NCI-H2227 (cell line): ENCODE results near the gene SCYGR2.
"Not testable (repeated sequence)": the region's sequence is repeated elsewhere in the genome, so short reads cannot be mapped to it uniquely, and the experiment has no call there.

Experiments
- DNase-seq: peaks from one replicate; lab custom pipeline; 2025; ENCODE audit not compliant: unreplicated experiment; lab: John Stamatoyannopoulos, UW

The SCYGR2 gene, protein sequence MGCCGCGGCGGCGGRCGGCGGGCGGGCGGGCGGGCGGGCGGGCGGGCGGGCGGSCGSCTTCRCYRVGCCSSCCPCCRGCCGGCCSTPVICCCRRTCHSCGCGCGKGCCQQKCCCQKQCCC

DNA sequence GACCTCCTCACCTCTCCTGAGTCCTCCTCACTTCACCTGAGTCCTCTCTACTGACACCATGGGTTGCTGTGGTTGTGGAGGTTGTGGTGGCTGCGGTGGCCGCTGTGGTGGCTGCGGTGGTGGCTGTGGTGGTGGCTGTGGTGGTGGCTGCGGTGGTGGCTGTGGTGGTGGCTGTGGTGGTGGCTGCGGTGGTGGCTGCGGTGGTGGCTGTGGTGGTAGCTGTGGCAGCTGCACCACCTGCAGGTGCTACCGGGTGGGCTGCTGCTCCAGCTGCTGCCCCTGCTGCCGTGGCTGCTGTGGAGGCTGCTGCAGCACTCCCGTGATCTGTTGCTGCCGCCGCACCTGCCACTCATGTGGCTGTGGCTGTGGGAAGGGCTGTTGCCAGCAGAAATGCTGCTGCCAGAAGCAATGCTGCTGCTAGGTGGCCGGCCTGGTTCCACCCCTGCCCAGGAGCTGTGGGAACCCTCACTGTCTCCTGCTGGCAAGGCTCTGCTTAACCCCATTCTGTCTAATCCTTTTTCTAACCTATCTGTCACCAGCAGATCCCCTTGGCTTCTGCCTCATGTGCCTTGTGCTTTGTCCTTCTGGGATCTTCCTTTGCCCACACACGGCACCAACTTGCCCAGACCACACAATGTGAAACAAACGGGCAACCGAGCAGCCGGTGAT lies at the start of gene SCYGR2:
Gene SCYGR2, plus strand, starts transcription at position 59 of the 669 bp plus-strand sequence. Its CDS starts 0 bp downstream, at position 59.
- DNase-seq: not testable (repeated sequence)

DNA sequence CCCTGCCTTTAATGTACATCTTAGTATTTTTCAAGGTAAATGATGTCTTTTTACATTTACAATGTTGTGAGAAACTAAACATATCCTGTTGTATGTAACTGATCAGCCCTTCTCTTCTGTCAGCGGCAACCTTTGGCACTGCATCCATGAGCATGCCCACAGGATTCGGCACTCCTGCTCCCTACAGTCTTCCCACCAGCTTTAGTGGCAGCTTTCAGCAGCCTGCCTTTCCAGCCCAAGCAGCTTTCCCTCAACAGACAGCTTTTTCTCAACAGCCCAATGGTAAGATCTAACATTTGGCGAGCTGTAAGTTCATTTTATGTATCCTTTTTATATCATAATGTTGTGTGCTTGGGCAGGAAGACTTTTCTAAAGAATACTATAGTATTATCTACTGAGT lies 46.9 kb upstream of the SCYGR2 start:
- no peak for DNase-seq

DNA sequence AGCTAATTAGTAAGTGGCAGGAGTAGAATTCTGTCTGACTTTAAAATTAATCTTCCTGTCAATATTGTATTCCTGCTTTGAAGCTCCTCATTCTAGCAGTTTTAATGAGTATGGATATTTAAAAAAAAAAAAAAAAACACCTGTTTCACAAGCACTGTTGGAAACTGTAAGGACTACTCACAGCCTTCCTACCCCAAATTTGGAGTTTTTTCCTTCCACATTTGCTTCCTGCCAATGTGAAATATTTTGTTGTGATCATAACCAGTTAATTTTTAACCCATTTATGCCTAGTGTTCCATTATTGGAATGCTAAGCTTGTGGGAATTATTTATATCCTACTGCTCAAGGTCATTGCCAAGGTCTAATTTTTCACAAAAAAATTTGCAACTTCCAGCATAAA lies 36.1 kb upstream of the SCYGR2 start:
- DNase-seq: no peak

DNA sequence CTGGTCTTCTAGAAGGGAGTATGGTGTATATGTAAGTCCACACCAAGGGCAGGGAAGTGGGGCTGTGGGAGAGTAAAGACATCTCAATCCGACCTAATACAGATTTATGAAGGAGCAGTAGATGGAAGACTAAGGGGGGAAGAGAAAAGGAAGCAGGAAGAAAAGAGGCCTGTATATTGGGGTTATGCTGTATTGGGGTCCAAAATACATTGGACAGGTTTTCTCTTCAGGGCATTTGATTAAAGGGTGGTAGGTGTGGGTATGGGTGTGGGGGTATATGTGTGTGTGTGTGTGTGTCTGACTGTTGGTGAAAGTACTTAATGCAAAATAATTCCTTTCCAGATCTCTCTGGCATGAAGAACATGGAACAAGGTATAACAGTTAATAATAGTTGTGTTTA lies 33.6 kb upstream of the SCYGR2 start:
- DNase-seq: no peak

DNA sequence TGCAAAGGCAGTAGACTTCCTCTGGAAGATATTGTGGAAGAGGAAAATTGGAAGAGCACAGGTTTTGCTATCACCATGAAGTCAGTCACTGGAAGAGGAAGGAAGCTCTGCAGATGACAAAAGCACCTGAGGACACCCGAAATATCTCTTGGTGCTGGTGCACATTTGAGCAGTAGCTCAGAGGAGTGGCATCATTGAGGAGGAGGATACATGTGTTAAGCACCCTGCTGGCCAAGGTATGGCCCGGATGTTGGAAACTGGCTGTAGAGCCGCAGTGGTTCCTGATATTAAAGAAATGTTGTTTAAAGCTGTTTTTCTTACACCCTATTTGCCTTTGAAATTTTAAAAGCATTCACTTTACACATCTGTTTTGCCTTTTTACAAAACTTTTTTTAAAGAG lies 32.7 kb upstream of the SCYGR2 start:
- DNase-seq: no peak

DNA sequence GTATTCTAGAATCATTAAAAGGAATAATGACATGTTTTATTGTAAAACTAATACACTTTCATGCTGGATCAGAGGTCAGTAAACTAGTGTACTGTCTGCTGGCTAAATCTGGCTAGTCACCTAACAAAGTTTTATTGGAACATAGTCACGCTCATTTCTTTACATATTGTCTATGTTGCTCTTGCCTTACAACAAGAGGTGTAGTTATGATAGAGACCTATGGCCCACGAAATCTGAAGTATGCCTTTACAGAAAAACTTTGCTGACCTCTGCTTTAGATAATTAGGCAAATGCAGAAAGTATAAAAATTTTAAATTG lies 29.9 kb upstream of the SCYGR2 start:
- no peak for DNase-seq

DNA sequence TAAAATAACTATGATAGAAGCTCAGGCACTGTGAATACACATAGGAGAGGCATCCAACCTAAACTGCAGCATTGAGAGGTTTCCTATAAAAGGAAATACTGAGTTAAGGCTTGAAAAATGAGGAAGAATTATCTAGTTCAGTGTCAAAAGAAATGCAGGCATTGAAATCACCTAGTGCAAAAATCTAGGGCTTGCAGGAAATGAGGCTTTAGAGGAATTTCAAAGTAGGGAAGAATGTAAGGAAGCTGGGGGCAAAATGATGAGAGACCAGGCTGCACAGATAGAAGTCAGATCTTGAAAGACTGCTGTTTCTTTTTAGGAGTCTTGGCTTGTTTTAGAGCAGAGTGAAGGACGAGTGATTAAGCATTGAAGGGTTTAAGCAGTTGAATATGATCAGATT lies 28.1 kb upstream of the SCYGR2 start:
- DNase-seq: no peak

DNA sequence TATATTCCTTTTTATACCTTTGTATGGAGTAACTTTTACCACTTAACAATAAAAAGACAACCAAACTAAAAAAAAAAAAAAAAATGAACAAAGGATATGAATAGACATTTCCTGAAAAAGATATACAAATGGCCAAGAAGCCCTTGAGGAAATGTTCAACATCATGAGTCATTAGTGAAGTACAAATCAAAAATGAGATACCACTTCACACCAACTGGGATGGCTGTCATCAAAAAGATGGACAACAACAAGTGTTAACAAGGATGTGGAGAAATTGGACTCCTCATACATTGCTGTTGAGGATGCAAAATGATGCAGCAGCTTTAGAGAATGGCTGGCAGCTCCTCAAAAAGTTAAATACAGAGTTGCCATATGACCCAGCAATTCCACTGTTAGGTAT lies 22.6 kb upstream of the SCYGR2 start:
- DNase-seq: no peak

DNA sequence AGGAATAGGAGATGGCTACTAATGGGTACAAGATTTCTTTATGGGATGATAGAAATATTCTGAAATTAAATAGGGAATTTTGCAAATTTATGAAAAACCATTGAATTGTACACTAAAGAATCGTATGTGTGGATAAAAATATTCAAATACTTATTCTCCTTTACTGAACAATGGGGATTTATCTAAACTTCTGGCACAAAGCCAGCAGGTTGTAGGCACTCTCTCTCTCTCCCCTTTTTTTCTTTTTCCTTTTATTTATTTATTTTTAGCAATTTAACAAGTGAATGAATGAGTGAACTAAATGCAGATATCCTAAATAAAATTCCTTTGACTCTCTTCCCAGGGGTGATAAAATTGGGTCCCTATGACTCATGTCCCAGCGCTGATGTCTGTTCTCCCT lies 21.9 kb upstream of the SCYGR2 start:
- no peak for DNase-seq

DNA sequence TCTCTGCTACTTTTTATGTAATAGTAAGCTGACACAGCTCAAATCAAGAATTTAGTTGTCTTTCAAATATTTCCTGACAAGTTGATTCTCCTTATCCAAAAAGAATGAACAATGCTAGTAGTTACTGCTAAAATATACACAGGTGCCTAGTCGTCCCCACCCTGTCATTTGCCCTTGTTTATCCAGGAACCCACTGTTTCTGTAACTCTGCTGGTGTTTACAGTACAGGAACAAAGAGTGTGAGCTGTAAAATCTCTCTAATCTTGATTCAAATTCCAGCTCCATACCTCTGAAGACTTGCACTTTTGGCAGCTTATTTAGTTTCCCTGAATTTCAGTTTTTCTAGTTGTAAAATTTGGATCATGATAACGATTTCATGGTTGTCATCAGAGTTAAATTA lies 21.1 kb upstream of the SCYGR2 start:
- DNase-seq: no peak

DNA sequence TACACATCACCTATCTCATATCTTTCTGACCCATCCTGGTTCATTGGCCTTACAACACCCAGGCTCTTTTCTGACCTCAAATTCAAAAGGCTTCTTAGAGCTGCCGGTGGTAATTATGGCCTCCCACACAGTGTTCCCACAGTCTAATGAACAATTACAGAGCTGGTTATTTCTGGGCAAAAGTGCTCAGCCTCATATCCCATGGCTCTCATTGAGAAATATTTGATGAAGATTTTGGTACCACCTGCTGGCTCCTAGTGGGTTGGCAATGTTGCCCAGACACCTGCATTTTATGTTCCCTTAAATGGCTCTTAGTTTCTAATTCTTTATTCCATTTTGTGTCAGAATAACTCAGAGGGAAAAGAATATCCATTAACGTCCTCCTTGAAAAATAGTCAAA lies 20.1 kb upstream of the SCYGR2 start:
- no peak for DNase-seq

DNA sequence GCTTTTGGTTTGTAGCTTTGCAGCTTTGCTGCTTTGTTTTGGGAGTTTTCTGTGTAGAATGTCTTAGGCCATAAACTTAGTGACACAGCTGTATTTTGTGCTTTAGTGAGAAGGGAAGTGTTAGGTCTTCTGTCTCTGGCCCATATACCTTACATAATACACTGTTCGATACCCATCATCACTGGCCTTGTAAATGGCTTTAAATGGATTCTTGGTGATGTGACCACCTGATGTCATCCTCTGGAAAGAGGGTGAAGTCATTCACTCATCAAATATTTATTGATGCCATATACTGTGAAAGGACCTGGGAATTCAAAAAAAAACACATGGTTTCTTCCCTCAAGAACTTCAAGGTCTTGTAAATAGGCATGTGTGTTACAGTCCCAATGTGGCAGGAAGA lies 18.9 kb upstream of the SCYGR2 start:
- DNase-seq: no peak

DNA sequence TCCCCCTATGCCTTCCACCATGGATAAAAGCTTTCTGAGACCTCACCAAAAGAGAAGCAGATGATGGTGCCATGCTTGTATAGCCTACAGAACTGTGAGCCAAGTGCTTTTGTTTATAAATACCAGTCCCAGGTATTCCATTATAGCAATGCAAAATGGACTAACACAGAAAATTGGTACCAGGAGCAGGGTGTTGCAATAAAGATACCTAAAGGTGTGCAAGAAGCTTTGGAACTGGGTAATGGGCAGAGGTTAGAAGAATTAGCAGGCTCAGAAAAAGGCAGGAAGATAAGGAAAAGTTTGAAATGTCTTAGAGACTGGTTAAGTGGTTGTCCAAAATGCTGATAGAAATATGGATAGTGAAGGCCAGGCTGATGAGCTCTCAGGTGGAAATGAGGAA lies 16.3 kb upstream of the SCYGR2 start:
- DNase-seq: no peak

DNA sequence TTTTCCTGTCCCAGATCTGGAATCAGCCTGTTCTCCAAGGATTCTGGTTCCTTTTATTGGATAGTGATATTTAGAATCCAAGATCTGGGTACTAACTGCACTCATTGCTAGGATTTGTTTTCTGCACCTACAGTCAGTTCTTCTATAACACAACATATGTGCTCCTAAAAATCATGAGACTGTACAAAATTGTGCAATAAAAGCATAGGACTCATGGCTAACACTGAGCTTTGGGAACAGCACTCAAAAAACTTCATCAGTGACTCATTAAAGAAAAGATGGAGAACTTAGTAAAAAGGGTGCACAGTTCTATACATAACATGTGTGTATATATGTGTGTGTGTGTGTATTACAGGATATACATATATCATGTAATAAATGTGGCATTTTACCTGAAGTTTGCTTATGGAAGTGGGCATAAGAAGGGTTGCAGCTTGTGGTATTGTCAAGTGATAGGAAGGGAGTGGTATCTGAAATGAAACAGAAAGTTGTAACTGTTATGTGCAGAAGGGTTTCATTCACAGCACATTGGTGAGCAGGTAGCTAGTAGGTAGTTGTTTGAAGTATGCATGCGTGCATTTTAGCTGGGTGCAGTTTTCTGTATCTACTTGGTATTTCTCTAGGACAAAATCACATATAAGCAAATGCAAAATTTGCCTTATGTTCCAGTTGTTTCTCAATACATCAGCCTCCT lies 5.9 kb upstream of the SCYGR2 start:
- DNase-seq: no peak

DNA sequence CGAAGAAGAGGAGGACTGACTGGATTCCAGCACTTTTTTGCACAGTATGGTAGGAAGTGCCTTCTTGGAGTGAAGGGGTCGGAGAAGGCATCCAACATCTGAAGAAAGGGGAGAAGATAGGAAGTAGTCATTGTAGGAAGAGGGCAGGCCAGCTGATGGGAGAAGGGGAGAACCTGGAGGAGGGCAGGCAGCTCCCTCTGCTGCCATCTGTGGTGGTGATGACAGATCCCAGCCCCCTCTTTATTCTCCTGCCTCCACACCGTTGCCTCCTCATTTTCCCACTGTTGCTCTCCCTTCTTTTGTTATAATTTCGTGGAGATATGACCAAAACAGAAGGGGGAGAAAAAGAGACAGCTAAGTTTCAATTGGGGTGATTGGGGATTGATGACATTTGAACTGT lies 2.9 kb upstream of the SCYGR2 start:
- DNase-seq: no peak

DNA sequence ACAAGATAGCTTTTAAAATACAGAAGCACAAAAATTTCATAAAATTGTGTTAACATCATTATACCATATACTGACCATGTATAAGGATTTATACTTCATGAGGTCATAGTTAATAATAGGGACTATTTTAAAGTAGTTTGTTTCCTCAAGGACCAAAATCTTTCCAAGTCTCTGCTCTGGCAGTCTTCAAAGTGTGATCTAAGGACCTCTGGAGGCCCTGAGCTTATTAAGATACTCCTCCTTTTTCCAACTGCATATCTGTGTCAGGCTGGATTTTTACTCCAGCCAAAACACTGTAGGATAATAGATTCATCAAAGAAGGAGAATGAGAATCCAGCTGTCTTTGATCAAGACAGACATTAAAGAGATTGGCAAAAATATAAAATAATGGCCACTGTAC lies 1.7 kb upstream of the SCYGR2 start:
- no peak for DNase-seq

DNA sequence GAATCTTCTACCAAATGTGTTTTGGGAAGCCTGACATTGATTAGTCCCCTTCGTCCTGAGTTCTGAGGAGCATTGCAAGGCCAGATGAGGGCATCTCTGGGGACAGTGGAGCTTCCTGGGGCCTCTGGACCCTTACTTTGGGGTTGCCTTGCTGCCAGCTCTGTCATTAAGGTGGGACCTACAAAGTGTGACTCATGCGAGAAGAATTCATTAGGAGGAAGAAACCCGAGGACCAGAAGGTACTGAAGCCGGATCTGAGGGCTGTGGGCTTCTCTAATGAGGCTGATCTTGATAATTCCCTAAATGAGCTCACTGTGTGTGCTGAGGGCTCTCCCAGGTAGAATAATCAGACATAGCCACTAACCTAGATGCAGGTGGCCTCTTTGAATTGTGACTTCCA lies 695 bp upstream of the SCYGR2 start:
- DNase-seq: no peak

DNA sequence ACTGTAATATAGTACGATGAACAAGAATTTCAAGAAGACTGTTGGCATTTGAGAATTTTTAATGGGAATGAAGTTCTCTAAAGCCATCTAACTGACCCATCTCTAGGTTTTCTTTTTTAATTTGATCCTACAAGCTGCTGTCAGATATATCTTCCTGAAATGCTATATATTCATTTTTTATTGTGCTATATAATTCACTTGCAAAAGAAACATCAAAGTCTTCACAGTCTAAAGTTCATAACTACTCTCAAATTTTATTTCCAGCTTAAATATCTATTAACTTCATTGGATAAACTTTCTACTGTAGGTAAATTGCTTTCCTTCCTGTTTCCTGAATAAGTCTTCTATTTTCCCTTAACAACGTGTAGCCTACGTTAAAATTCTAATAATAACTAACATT lies 3.7 kb downstream of the SCYGR2 start:
- no peak for DNase-seq

DNA sequence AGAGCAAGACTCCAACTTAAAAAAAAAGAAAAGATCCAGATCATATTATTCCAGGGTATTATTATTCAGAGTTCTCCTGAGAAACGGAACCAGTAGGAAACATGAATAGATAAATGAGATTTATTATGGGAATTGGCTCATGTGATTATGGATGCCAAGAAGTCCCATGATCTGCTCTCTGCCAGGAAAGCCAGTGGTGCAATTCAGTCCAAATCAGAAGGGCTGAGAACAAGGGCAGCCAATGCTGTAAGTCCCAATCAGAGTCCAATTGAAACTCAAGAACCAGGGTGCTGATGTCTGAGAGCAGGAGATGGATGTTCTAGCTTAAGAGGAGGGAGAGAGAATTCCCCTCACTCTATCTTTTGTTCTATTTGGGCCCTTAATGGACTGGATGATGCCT lies 7.8 kb downstream of the SCYGR2 start:
- no peak for DNase-seq

DNA sequence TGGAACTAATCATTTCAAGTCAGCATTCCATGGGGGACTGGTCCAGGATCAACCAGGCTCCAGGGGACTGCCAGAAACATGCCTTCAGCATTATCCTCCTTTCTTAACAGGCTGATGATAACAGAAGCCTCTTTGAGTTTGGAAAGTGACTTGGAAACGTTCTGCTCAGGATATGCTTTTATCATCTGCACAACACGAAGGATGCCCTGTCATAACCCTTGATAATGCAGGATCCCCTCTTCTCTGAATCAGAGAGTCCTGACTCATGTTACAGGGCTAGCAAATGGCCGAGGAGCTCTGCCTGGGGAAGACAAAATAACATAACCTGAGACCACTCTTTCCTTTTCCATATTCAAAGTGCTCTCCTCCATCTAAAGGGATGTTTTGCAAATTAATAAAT lies 9.2 kb downstream of the SCYGR2 start:
- no peak for DNase-seq

DNA sequence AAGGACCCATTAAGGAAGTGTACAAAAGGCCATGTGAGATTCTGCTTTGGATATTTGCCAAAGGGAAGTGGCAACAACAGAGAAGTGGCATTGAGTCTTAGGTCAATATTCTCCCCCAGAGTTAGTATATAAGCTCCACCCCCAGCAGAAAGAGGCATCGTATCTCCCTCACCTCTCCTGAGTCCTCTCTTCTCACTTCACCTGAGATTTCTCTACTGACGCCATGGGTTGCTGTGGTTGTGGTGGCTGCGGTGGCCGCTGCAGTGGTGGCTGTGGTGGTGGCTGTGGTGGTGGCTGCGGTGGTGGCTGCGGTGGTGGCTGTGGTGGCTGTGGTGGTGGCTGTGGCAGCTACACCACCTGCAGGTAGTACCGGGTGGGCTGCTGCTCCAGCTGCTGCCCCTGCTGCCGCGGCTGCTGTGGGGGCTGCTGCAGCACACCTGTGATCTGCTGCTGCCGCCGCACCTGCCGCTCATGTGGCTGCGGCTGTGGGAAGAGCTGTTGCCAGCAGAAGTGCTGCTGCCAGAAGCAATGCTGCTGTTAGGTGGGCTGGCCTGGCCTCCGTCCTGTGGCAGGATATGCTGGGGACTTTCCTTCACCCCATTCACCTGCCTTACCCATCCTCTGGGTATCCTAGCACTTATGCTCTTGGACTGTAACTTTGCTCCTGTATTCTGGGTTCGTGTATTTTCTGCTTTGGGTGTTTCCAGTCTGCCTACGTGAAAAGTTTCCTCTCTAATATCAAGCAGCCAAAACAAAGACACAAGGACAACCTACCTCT lies 10.1 kb downstream of the SCYGR2 start:
- DNase-seq: no peak

DNA sequence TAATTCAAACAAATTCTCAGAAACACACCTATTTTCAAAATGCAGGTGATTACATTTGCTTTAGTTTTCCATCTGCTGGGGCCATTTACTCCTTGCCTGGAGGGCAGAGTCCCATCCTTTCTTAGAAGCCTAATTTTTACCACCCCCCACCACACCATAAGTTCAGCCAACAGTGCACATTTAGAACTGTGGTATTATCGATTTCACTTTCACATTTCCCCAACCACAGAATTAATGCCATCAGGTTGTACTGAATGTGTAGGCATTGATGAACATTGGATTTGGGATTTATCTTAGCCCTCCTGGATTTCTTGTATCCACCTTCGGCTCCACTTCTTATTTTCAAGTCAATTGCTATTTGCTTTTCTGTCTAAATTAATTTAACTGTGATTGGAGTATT lies 11.4 kb downstream of the SCYGR2 start:
- no peak for DNase-seq
